ENCODE measurements around the gene RANBP10.
"Not testable (repeated sequence)": the region's sequence is repeated elsewhere in the genome, so short reads cannot be mapped to it uniquely, and the experiment has no call there.

Gene RANBP10

GRCh38 chr16:67779256-67780014 is 26.9 kb downstream of the RANBP10 start:
- no peak for DNase-seq (ENCODE audit: low spot score)

- DNase-seq (ENCODE audit: low spot score), result no peak
These were observed 31.1 kb downstream of the RANBP10 start for GRCh38 chr16:67775273-67775672.

GRCh38 chr16:67774457-67774853 is 31.9 kb downstream of the RANBP10 start:
- no peak for DNase-seq (ENCODE audit: low spot score)

GRCh38 chr16:67773569-67774456 is 32.5 kb downstream of the RANBP10 start:
- DNase-seq (ENCODE audit: low spot score), result no peak

- DNase-seq (ENCODE audit: low spot score), result no peak
These were observed 33.3 kb downstream of the RANBP10 start for GRCh38 chr16:67773099-67773498.

GRCh38 chr16:67770346-67770991 is 35.9 kb downstream of the RANBP10 start:
- no peak for DNase-seq (ENCODE audit: low spot score)

GRCh38 chr16:67767953-67768352 is 38.4 kb downstream of the RANBP10 start:
- no peak for DNase-seq (ENCODE audit: low spot score)

- DNase-seq (ENCODE audit: low spot score), result no peak
These were observed 40.1 kb downstream of the RANBP10 start for GRCh38 chr16:67766291-67766690.

GRCh38 chr16:67764158-67764667 is 42.1 kb downstream of the RANBP10 start:
- DNase-seq (ENCODE audit: low spot score), result no peak

- DNase-seq (ENCODE audit: low spot score), result no peak
These were observed 43.3 kb downstream of the RANBP10 start for GRCh38 chr16:67763066-67763465.

- DNase-seq (ENCODE audit: low spot score), result no peak
These were observed 44.0 kb downstream of the RANBP10 start for GRCh38 chr16:67762385-67762784.

- DNase-seq (ENCODE audit: low spot score), result no peak
These were observed 44.4 kb downstream of the RANBP10 start for GRCh38 chr16:67761924-67762323.

GRCh38 chr16:67760956-67761230 is 45.5 kb downstream of the RANBP10 start:
- DNase-seq (ENCODE audit: low spot score), result no peak

GRCh38 chr16:67760206-67760955 is 46.0 kb downstream of the RANBP10 start:
- DNase-seq (ENCODE audit: low spot score), result no peak

GRCh38 chr16:67758966-67759365 is 47.4 kb downstream of the RANBP10 start:
- no peak for DNase-seq (ENCODE audit: low spot score)

- no peak for DNase-seq (ENCODE audit: low spot score)
These were observed 48.4 kb downstream of the RANBP10 start for GRCh38 chr16:67758006-67758405.

- no peak for DNase-seq (ENCODE audit: low spot score)
These were observed 53.7 kb downstream of the RANBP10 start for GRCh38 chr16:67752641-67753040.

- not testable (repeated sequence) for DNase-seq (ENCODE audit: low spot score)
These were observed 55.0 kb downstream of the RANBP10 start for GRCh38 chr16:67751331-67751730.

- DNase-seq (ENCODE audit: low spot score), result no peak
These were observed 55.9 kb downstream of the RANBP10 start for GRCh38 chr16:67750466-67750865.

- no peak for DNase-seq (ENCODE audit: low spot score)
These were observed 56.8 kb downstream of the RANBP10 start for GRCh38 chr16:67749436-67750078.

- no peak for DNase-seq (ENCODE audit: low spot score)
These were observed 57.5 kb downstream of the RANBP10 start for GRCh38 chr16:67748834-67749233.
